HepG2 (cell line): ENCODE measurements around the gene TMEM121. TPM values are rescaled to one million over a fixed set of nuclear protein-coding genes. Genes with fewer than 3 reads are reported as not detected.

Source experiments
- AGO1 ChIP-seq: fragments of 200-400 bp; formaldehyde crosslinking; IDR thresholded peaks from 2 replicates; pipeline ENCODE4 v1.6.1; 2017; ENCODE audit warnings: mild to moderate bottlenecking, low read depth, low read length, moderate library complexity; ENCODE audit not compliant: poor library complexity, severe bottlenecking
- AGO2 ChIP-seq: fragments of 200-400 bp; formaldehyde crosslinking; optimal IDR thresholded peaks from 2 replicates; pipeline ENCODE3; 2017; ENCODE audit warnings: mild to moderate bottlenecking, low read depth, low read length, moderate library complexity
- CBX2 ChIP-seq, 2 experiments: fragments of 200-600 bp in 1 of 2; sonication (generic); formaldehyde crosslinking in 1 of 2; IDR thresholded peaks; 2 replicates each; pipeline versions ENCODE4 v1.7.0 to v1.8.1; 2018 to 2022; ENCODE audit warnings: low read depth in 2 of 2, low read length in 1 of 2, mild to moderate bottlenecking in 1 of 2, missing genetic modification reagents in 1 of 2
- CC2D1A ChIP-seq: sonication (generic); formaldehyde crosslinking; IDR thresholded peaks from 2 replicates; pipeline ENCODE4 v1.8.1; 2023; ENCODE audit warnings: mild to moderate bottlenecking, missing genetic modification reagents
- DMTF1 ChIP-seq: sonication (generic); formaldehyde crosslinking; IDR thresholded peaks from 2 replicates; pipeline ENCODE4 v1.4.0; 2020; ENCODE audit warnings: mild to moderate bottlenecking, missing genetic modification reagents
- GMEB2 ChIP-seq: IDR thresholded peaks from 2 replicates; pipeline ENCODE4 v1.6.1; 2016; ENCODE audit warnings: missing biosample characterization, missing genetic modification reagents, low read depth
- HBP1 ChIP-seq: IDR thresholded peaks from 2 replicates; pipeline ENCODE4 v1.6.1; 2016; ENCODE audit warnings: low read depth, control low read depth
- HDAC2 ChIP-seq: sonication (generic); formaldehyde crosslinking; IDR thresholded peaks from 2 replicates; pipeline ENCODE4 v1.4.0; 2020; ENCODE audit warnings: missing genetic modification reagents
- HNF4A ChIP-seq: sonication (generic); formaldehyde crosslinking; IDR thresholded peaks from 2 replicates; pipeline ENCODE4 v1.4.0; 2020; ENCODE audit warnings: missing genetic modification reagents
- MAFK ChIP-seq, 2 experiments: IDR thresholded peaks in 1 of 2; conservative IDR thresholded peaks in 1 of 2; 2 replicates each; pipeline ENCODE4 v1.6.1; 2011; ENCODE audit warnings: improper control_type of control experiment in 2 of 2, low read length in 2 of 2
- MTA1 ChIP-seq: sonication (generic); formaldehyde crosslinking; IDR thresholded peaks from 2 replicates; pipeline ENCODE4 v1.4.0; 2020; ENCODE audit warnings: missing genetic modification reagents, mild to moderate bottlenecking, borderline replicate concordance
- NCOA5 ChIP-seq: sonication (generic); formaldehyde crosslinking; IDR thresholded peaks from 2 replicates; pipeline ENCODE4 v1.4.0; 2020; ENCODE audit warnings: missing genetic modification reagents
- PATZ1 ChIP-seq: sonication (generic); formaldehyde crosslinking; IDR thresholded peaks from 2 replicates; pipeline ENCODE4 v1.4.0; 2020; ENCODE audit warnings: missing genetic modification reagents
- TBX2 ChIP-seq: sonication (generic); formaldehyde crosslinking; IDR thresholded peaks from 2 replicates; pipeline ENCODE4 v1.5.0; 2020; ENCODE audit warnings: missing genetic modification reagents, mild to moderate bottlenecking, borderline replicate concordance
- ZBTB46 ChIP-seq: sonication (generic); formaldehyde crosslinking; IDR thresholded peaks from 2 replicates; pipeline ENCODE4 v1.4.0; 2020; ENCODE audit warnings: mild to moderate bottlenecking, missing genetic modification reagents, borderline replicate concordance
- ZFY ChIP-seq: sonication (generic); formaldehyde crosslinking; IDR thresholded peaks from 2 replicates; pipeline ENCODE4 v1.4.0; 2020; ENCODE audit warnings: missing genetic modification reagents
- ZNF350 ChIP-seq: sonication (generic); formaldehyde crosslinking; IDR thresholded peaks from 2 replicates; pipeline ENCODE4 v1.4.0; 2020; ENCODE audit warnings: mild to moderate bottlenecking, low read depth, missing genetic modification reagents, borderline replicate concordance
- ZNF496 ChIP-seq: sonication (generic); formaldehyde crosslinking; IDR thresholded peaks from 2 replicates; pipeline ENCODE4 v1.8.1; 2023; ENCODE audit warnings: mild to moderate bottlenecking, moderate library complexity, missing genetic modification reagents; ENCODE audit not compliant: insufficient replicate concordance
- ZNF557 ChIP-seq: sonication (generic); formaldehyde crosslinking; IDR thresholded peaks from 2 replicates; pipeline ENCODE4 v1.4.0; 2020; ENCODE audit warnings: missing genetic modification reagents
- ZNF772 ChIP-seq: sonication (generic); formaldehyde crosslinking; IDR thresholded peaks from 2 replicates; pipeline ENCODE4 v1.5.0; 2020; ENCODE audit warnings: mild to moderate bottlenecking, missing genetic modification reagents
- ZNF839 ChIP-seq: sonication (generic); formaldehyde crosslinking; IDR thresholded peaks from 2 replicates; pipeline ENCODE4 v1.4.0; 2020; ENCODE audit warnings: missing genetic modification reagents, mild to moderate bottlenecking, borderline replicate concordance
- polyA plus RNA-seq, 8 experiments: library from polyadenylated mRNA; depleted of rRNA in 3 of 8; stranded (reverse) in 7 of 8; unstranded in 1 of 8; fragments of >200 nt; fragmentation: Illumina TruSeq in 4 of 8; extraction: Trizol in 4 of 8; gene quantifications; 2 replicates each; pipeline versions ENCODE4 v1.2.1 to v1.2.3, GENCODE V29; 2011 to 2016; ENCODE audit warnings: low read depth in 4 of 8, missing spikeins in 1 of 8, mixed read lengths in 1 of 8; ENCODE audit not compliant: insufficient read depth in 1 of 8
- total RNA-seq, 5 experiments: library from RNA; depleted of rRNA; stranded (reverse); fragments of >200 nt; fragmentation: Illumina TruSeq; extraction: Trizol; gene quantifications; 2 replicates each; pipeline ENCODE4 v1.2.3, GENCODE V29; 2016; ENCODE audit warnings: low read depth in 1 of 5

TMEM121 gene
- total and polyA plus RNA-seq, 2 of the 13 experiments (the other 11 are each of a cell fraction or from before 2014, with no cell fraction given): 6.6 to 19.0 TPM

- TF ChIP-seq HDAC2 (CRISPR knock-in tag) (no peak), ZNF496 (CRISPR knock-in tag) (no peak), HNF4A (no peak), PATZ1 (CRISPR knock-in tag) (peak; percentile 4), AGO2 (peak; percentile 66), HBP1 (CRISPR knock-in tag) (no peak), ZFY (CRISPR knock-in tag) (peak; percentile 1; the same call in 1 of the 2 replicates), NCOA5 (CRISPR knock-in tag) (no peak), AGO1 (no peak), GMEB2 (CRISPR knock-in tag) (no peak), ZNF350 (CRISPR knock-in tag) (no peak), ZNF557 (CRISPR knock-in tag) (no peak), MTA1 (CRISPR knock-in tag) (0 out of 2 replicates have a peak, but pooled peaks have one; percentile 10), TBX2 (CRISPR knock-in tag) (no peak), MAFK (conservative IDR thresholded peaks at IDR 0.05 in 1 of 2, IDR thresholded peaks at IDR 0.05 in 1 of 2; ENCODE audit: low read length in 2 of 2) (no peak), ZNF839 (CRISPR knock-in tag) (no peak), CC2D1A (CRISPR knock-in tag) (no peak), CBX2 (IDR thresholded peaks at IDR 0.05; ENCODE audit: low read depth, low read length) (0 out of 2 replicates have a peak, but pooled peaks have one; percentile 9), CBX2 (CRISPR knock-in tag; IDR thresholded peaks at IDR 0.05; ENCODE audit: low read depth) (no peak), DMTF1 (CRISPR knock-in tag) (0 out of 2 replicates have a peak, but pooled peaks have one; percentile 52), ZBTB46 (CRISPR knock-in tag) (peak; percentile 76; the same call in 1 of the 2 replicates), ZNF772 (CRISPR knock-in tag) (no peak)
These were observed 36.2 kb upstream of the TMEM121 start (continued) for GRCh38 chr14:105490267-105490571.
